A204.1 (cell line): ENCODE results near the gene NFE2.

Source experiments
- FAIRE-seq: peaks from 2 replicates; lab custom pipeline; 2012; peaks lifted over from hg19 to GRCh38; lab: Jason Lieb, UNC

NFE2 gene

DNA sequence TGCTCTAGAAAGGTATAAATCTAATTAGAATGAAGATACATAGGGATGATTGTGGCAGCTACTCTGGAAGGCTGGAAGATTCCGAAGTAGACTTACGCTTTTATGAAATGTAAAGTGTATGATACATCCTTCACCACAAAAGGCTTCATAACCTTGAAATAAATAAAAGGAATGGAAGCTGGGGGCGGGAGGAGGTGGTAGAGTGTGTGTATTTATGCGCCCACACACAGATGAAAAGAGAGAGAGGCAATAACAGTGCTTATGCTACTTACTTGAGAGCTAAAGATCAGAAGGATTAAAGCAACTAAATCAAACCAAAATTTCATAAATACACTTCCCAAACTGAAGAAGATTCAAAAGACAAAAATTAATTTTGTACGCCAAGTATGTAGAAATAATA, 51.3 kb downstream of the NFE2 start:
- FAIRE-seq = no peak

DNA sequence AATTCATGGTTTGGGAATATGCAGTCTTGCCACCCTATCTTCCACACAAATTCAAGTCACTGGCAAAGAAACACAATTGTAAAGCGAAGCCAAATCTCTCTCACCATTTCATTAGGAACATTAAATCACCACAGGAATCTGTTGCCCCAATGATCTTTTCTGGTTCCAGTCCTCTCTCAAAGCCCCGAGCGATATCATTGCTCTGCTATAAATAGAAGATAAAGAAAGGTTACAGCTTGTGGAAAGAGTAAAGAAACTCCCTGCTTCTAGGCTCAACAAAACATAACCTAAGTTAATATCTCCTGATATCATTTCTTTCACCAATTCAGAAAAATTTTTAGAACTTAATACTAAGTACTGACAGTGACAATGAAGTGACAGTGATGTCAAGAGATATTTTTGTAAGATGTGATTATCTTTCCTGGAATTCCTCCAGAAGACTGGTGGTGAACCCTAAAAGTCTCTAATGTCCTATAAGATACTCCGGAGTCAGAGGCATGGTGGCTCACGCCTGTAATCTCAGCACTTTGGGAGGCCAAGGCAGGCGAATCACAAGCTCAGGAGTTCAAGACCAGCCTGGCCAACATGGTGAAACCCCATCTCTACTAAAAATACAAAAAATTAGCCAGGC, 54.7 kb downstream of the NFE2 start:
- FAIRE-seq = no peak
